ENCODE measurements around the gene LDHA. TPM values are rescaled to one million over a fixed set of nuclear protein-coding genes. Genes with fewer than 3 reads are reported as not detected.

Gene LDHA
- 656 and 674 TPM in 2 replicates for total RNA-seq

DNA sequence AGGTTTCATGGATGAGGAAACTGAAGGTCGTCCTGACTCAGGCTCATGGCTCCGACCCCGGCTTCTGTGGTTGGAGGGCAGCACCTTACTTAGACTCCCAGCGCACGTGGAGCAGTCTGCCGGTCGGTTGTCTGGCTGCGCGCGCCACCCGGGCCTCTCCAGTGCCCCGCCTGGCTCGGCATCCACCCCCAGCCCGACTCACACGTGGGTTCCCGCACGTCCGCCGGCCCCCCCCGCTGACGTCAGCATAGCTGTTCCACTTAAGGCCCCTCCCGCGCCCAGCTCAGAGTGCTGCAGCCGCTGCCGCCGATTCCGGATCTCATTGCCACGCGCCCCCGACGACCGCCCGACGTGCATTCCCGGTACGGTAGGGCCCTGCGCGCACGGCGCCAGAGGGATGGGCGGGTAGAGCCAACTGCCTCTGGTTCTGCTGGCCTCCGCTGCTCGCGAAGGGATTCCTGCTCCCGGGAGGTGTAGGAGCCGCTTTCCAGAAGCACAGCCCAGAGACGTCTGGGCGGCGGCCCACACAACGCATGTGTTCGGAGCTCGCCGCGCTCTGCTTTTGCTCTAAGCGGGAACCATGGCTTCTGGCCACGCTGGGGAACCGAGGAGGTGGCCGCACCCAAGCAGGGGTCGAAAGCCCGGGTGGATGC lies at the start of gene LDHA:
Gene LDHA (plus strand): TSS at position 289 of the 653 bp plus-strand sequence. CDS start 2,280 bp downstream, outside the sequence.

DNA sequence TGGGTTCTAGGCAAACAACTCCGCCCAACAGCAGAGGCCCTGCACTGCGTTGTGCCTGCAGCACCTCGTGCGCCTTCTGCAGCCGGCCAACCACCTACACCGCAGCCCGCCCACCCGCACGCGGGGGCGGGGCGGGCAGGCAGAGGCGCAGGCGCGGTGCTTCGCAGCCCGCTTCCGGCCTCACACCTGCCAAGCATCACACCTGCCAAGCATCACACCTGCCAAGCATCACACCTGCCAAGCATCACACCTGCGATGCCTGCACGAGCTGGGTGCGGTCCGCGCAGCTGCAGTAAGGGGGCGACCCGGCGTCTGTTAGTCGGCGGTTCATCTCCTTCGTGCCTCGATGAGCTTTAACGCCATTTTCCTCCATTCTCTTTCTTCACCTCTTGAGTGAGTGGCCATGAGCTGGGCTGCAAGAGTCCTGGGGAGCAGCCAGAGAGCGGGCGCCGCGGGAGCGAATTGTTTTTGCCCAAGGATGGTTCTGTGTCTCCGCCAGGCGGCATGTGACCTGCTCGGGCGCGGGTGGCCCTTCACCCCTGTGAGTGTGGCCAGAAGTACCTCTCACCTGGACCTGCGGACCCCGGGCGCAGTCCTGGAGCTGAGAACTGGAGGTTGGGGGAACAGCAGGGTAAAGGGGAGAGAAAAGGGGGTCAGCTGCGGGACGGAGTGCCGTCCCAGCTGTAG lies 61.5 kb downstream of the LDHA start, which contains the start of gene LDHAL6A:
Gene LDHAL6A (plus strand): TSS at position 171 of the 687 bp plus-strand sequence. CDS start 825 bp downstream, outside the sequence.

Other genes with a start within 250 kb of the LDHA start
- gene MRGPRX4, start 221.7 kb upstream of the LDHA start, total RNA-seq = not detected in 2 replicates
- not detected in 2 replicates for gene SAA4, start 157.8 kb upstream of the LDHA start, total RNA-seq
- gene SAA2, start 145.9 kb upstream of the LDHA start, total RNA-seq = not detected in 2 replicates
- gene SAA1, start 128.3 kb upstream of the LDHA start, total RNA-seq = not detected in 2 replicates
- gene HPS5, start 72.4 kb upstream of the LDHA start, total RNA-seq = 9.7 and 17.3 TPM in 2 replicates
- gene GTF2H1, start 72.0 kb upstream of the LDHA start, total RNA-seq = 48.1 and 62.7 TPM in 2 replicates
- gene LDHC, start 17.8 kb downstream of the LDHA start, total RNA-seq = 0.25 TPM in 1 of 2 replicates, not detected in the other
- gene LDHAL6A, start 61.3 kb downstream of the LDHA start, total RNA-seq = not detected in 2 replicates
- gene TSG101, start 132.4 kb downstream of the LDHA start, total RNA-seq = 48.3 and 68.1 TPM in 2 replicates
- gene UEVLD, start 194.2 kb downstream of the LDHA start, total RNA-seq = 21.7 and 25.4 TPM in 2 replicates
- 0.87 TPM in 1 of 2 replicates, not detected in the other for gene MISFA, start 205.2 kb downstream of the LDHA start, total RNA-seq
- 11.1 and 17.3 TPM in 2 replicates for gene SPTY2D1, start 239.8 kb downstream of the LDHA start, total RNA-seq

Measured in mammary microvascular endothelial cell (primary cell).